Fibroblast of the aortic adventitia (primary cell): Measurements from ENCODE around the gene NUP88. TPM values are rescaled to one million over a fixed set of nuclear protein-coding genes. Genes with fewer than 3 reads are reported as not detected.

ENCODE experiments used
- DNase-seq: peaks from one replicate; pipeline ENCODE4 v3.0.0-alpha.2; 2010; ENCODE audit warnings: low read depth
- H3K4me3 ChIP-seq: 2 replicates; pipeline ENCODE4 v1.5.1; 2011; ENCODE audit warnings: low read depth, mild to moderate bottlenecking, control low read depth, low read length, moderate library complexity
- CTCF ChIP-seq: IDR thresholded peaks from 2 replicates; pipeline ENCODE4 v1.5.1; 2011; ENCODE audit warnings: mild to moderate bottlenecking, low read length, control low read depth, inconsistent platforms; ENCODE audit not compliant: insufficient read depth
- total RNA-seq: library from RNA; depleted of rRNA; stranded (reverse); fragments of >200 nt; gene quantifications from 2 replicates; pipeline ENCODE4 v1.2.3, GENCODE V29; 2012; ENCODE audit warnings: low replicate concordance

The NUP88 gene
- total RNA-seq: 27.0 and 106 TPM in 2 replicates

- H3K4me3 ChIP-seq: peak within 1 kb of the TSS; percentile 96
- TF ChIP-seq CTCF: no peak
Observed at GRCh38 chr17:5419356-5419958, at the start of gene NUP88. TSS of gene NUP88 (minus strand) at chr17:5419662. CDS start at chr17:5419650, 12 bp downstream.

GRCh38 chr17:5468075-5468473, 48.6 kb upstream of the NUP88 start:
- no peak for DNase-seq
- no peak for TF ChIP-seq CTCF
- H3K4me3 ChIP-seq: peak overlapping the region; percentile 89

More at GRCh38 chr17:5419356-5419958, at the start of gene NUP88:
- DNase-seq: peak; percentile 95

- H3K4me3 ChIP-seq: peak overlapping the region; percentile 89
- DNase-seq: no peak
- TF ChIP-seq CTCF: no peak
Observed at GRCh38 chr17:5467416-5467815, 48.0 kb upstream of the NUP88 start.

- DNase-seq: no peak
- TF ChIP-seq CTCF: no peak
- H3K4me3 ChIP-seq: peak overlapping the region; percentile 89
Observed at GRCh38 chr17:5466295-5466694, 46.8 kb upstream of the NUP88 start.

GRCh38 chr17:5464717-5465507, 45.5 kb upstream of the NUP88 start:
- no peak for DNase-seq
- TF ChIP-seq CTCF: no peak
- H3K4me3 ChIP-seq: no peak overlapping the region

- no peak overlapping the region for H3K4me3 ChIP-seq
- no peak for DNase-seq
- no peak for TF ChIP-seq CTCF
Observed at GRCh38 chr17:5446786-5447185, 27.3 kb upstream of the NUP88 start.

- H3K4me3 ChIP-seq: no peak overlapping the region
- TF ChIP-seq CTCF: no peak
- DNase-seq: no peak
Observed at GRCh38 chr17:5444209-5444608, 24.7 kb upstream of the NUP88 start.
